ENCODE results near the gene GPC3.

- TF ChIP-seq CTCF (conservative IDR thresholded peaks at IDR 0.05 in 1 of 2, IDR thresholded peaks at IDR 0.05 in 1 of 2; ENCODE audit: extremely low read depth in 1 of 2, insufficient read depth in 1 of 2, low read depth in 1 of 2, low read length in 2 of 2) (no peak), EZH2 (IDR thresholded peaks at IDR 0.05; ENCODE audit: borderline replicate concordance, low read length) (no peak)
Measured at GRCh38 chrX:133911825-133912495, 73.4 kb downstream of the GPC3 start.
